Peyer's patch (tissue), 4 donors: ENCODE measurements around the gene NCAPG. TPM values are rescaled to one million over a fixed set of nuclear protein-coding genes. Genes with fewer than 3 reads are reported as not detected.

ENCODE experiments used
- DNase-seq, 3 donors: peaks; one replicate each; pipeline ENCODE4 v3.0.0-alpha.2; 2017 to 2019
- H3K27ac ChIP-seq, 4 donors: fragments of 200-600 bp; sonication (generic); one replicate each; pipeline ENCODE4 v1.5.1; 2016 to 2019
- H3K27me3 ChIP-seq, 2 donors: fragments of 200-600 bp; sonication (generic); one replicate each; pipeline ENCODE4 v1.5.1; 2019
- H3K36me3 ChIP-seq, 3 donors: fragments of 200-600 bp; sonication (generic); one replicate each; pipeline ENCODE4 v1.5.1; 2016 to 2019
- H3K4me1 ChIP-seq, 4 donors: fragments of 200-600 bp; sonication (generic); one replicate each; pipeline ENCODE4 v1.5.1; 2016 to 2019
- H3K4me3 ChIP-seq, 4 donors: fragments of 200-600 bp; sonication (generic); 1 replicate in 3 of 4; 2 replicates in 1 of 4; pipeline ENCODE4 v1.5.1; 2016 to 2019; ENCODE audit warnings: mild to moderate bottlenecking in 1 of 4
- H3K9me3 ChIP-seq, 4 donors: fragments of 200-600 bp; sonication (generic); one replicate each; pipeline ENCODE4 v1.5.1; 2016 to 2019; ENCODE audit warnings: mild to moderate bottlenecking in 1 of 4
- POLR2A ChIP-seq, 2 donors: fragments of 450-650 bp; IDR thresholded peaks; one replicate each; pipeline ENCODE4 v1.5.1; 2017; ENCODE audit warnings: antibody characterized with exemption in 2 of 2, mild to moderate bottlenecking in 2 of 2, moderate library complexity in 2 of 2
- total RNA-seq, 4 donors: library from RNA; depleted of rRNA; stranded (reverse); fragments of >200 nt; gene quantifications; one replicate each; pipeline ENCODE4 v1.1.0, GENCODE V29; 2016
- TF ChIP-seq, protein P1 (sequence below), 6 experiments: fragments of 450-650 bp in 4 of 6; fragments of 200-600 bp in 2 of 6; sonication (generic) in 1 of 6; IDR thresholded peaks; one replicate each; pipeline ENCODE4 v1.5.1; 2017 to 2019; ENCODE audit warnings: antibody characterized with exemption in 6 of 6, mild to moderate bottlenecking in 3 of 6, moderate library complexity in 1 of 6

NCAPG gene
- total RNA-seq, 4 donors from 2014 or later: 3.3 to 21.5 (median 3.5) TPM

- Histone ChIP-seq H3K27ac (no peak overlapping the region), H3K4me3 (no peak overlapping the region), H3K36me3 (no peaks in the 10 kb centered on the region), H3K4me1 (no peaks in the 10 kb centered on the region), H3K9me3 (no peaks in the 10 kb centered on the region), H3K27me3 (no peaks in the 10 kb centered on the region)
- DNase-seq: no peak
- TF ChIP-seq, protein P1, sequence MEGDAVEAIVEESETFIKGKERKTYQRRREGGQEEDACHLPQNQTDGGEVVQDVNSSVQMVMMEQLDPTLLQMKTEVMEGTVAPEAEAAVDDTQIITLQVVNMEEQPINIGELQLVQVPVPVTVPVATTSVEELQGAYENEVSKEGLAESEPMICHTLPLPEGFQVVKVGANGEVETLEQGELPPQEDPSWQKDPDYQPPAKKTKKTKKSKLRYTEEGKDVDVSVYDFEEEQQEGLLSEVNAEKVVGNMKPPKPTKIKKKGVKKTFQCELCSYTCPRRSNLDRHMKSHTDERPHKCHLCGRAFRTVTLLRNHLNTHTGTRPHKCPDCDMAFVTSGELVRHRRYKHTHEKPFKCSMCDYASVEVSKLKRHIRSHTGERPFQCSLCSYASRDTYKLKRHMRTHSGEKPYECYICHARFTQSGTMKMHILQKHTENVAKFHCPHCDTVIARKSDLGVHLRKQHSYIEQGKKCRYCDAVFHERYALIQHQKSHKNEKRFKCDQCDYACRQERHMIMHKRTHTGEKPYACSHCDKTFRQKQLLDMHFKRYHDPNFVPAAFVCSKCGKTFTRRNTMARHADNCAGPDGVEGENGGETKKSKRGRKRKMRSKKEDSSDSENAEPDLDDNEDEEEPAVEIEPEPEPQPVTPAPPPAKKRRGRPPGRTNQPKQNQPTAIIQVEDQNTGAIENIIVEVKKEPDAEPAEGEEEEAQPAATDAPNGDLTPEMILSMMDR (IDR thresholded peaks at IDR 0.05): no peak
- no peak for TF ChIP-seq POLR2A (IDR thresholded peaks at IDR 0.05)
These were observed 73.3 kb downstream of the NCAPG start for GRCh38 chr4:17884063-17884462.

DNA sequence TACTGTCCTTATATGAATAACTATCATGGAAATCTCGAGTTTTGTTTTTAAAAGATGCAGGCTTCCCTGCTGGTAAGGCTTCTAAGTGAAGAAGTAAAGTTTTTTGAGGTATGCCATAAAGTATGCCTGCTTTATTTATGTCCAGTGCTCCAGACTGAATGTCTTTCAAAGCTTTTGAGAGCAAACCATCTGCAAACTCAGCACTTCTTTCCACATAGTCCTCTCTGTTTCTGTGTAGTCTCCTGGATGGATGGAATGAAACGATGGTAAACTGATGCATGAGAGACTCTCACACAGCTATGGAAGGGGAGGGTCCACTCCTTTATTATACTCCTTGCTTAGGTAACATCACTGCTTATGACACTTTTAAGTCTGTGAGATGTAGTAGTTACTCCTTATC lies 73.7 kb downstream of the NCAPG start:
- no peak overlapping the region for H3K4me3 ChIP-seq
- no peaks in the 10 kb centered on the region for H3K27me3 ChIP-seq
- no peaks in the 10 kb centered on the region for H3K4me1 ChIP-seq
- H3K27ac ChIP-seq: no peak overlapping the region
- DNase-seq: no peak
- no peak for TF ChIP-seq POLR2A (IDR thresholded peaks at IDR 0.05)
- TF ChIP-seq, protein P1 (IDR thresholded peaks at IDR 0.05): no peak
- H3K36me3 ChIP-seq: no peaks in the 10 kb centered on the region
- no peaks in the 10 kb centered on the region for H3K9me3 ChIP-seq

DNA sequence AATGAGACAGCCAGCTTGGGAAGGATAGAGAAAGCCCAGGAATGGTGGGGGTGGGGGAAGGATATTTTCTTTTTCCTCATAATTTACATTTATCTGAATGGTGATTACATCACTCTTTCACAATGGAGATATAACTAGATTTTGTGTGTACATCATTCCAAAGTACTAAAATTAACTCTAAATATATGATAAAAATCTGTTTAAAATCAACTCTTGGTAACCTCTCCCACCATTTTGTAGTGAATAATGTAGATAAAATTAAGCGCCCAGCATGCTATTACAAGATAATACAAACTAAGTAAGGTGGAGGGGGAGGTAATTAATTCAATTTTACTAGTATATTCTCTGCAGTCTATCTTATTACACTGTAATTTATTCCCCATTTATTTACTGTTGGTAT lies 78.9 kb downstream of the NCAPG start:
- Histone ChIP-seq H3K9me3 (no peaks in the 10 kb centered on the region), H3K4me3 (no peak overlapping the region), H3K36me3 (no peaks in the 10 kb centered on the region), H3K4me1 (no peaks in the 10 kb centered on the region), H3K27me3 (no peaks in the 10 kb centered on the region), H3K27ac (no peak overlapping the region)
- no peak for TF ChIP-seq POLR2A (IDR thresholded peaks at IDR 0.05)
- TF ChIP-seq, protein P1 (IDR thresholded peaks at IDR 0.05): no peak
- DNase-seq: no peak

GRCh38 chr4:17894421-17894820 lies 83.6 kb downstream of the NCAPG start:
- H3K27me3 ChIP-seq: no peaks in the 10 kb centered on the region
- DNase-seq: no peak
- H3K4me3 ChIP-seq: no peak overlapping the region
- no peak overlapping the region for H3K27ac ChIP-seq
- no peaks in the 10 kb centered on the region for H3K9me3 ChIP-seq
- H3K36me3 ChIP-seq: no peaks in the 10 kb centered on the region
- H3K4me1 ChIP-seq: peaks cover 0 to 9% (median 0%) of the 10 kb centered on the region in 4 donors
- no peak for TF ChIP-seq POLR2A (IDR thresholded peaks at IDR 0.05)
- TF ChIP-seq, protein P1 (IDR thresholded peaks at IDR 0.05): no peak

Other genes with a start within 250 kb of the NCAPG start
- 10 to 100 TPM; 41.4 to 79.2 (median 67.4) TPM for gene LAP3, start 233.8 kb upstream of the NCAPG start, total RNA-seq
- gene MED28, start 196.3 kb upstream of the NCAPG start, total RNA-seq: 10 to 100 TPM; 12.6 to 21.0 (median 18.9) TPM
- not detected for gene FAM184B, start 29.4 kb upstream of the NCAPG start, total RNA-seq
- 10 to 100 TPM; 15.1 to 21.7 (median 20.9) TPM for gene DCAF16, start 222 bp upstream of the NCAPG start, total RNA-seq
- gene LCORL, start 210.8 kb downstream of the NCAPG start, total RNA-seq: 100 to 1,000 TPM in 1 of 4 donors, 10 to 100 TPM in 3; 20.6 to 103 (median 64.1) TPM